K562 (cell line): Measurements from ENCODE around the gene NTSR1. TPM values are rescaled to one million over a fixed set of nuclear protein-coding genes. Genes with fewer than 3 reads are reported as not detected.

Source experiments
- ATAC-seq: fragments of 200-7000 bp; cut with Tn5 transposase; 3 replicates; pipeline ENCODE4 v1.9.1; 2020; ENCODE audit warnings: moderate library complexity
- BruUV-seq: library from RNA; stranded (reverse); fragments of 400-500 nt; replicated peaks from 2 replicates; lab custom pipeline; 2021; lab: Mats Ljungman, UMichigan
- CTCF ChIA-PET: fragments of 300-600 bp; formaldehyde crosslinking; extraction: SDS; loops from one replicate; lab custom pipeline; 2021; ENCODE audit warnings: low intra/inter-chr PET ratio; lab: Yijun Ruan, JAX
- POLR2A ChIA-PET: fragments of 300-600, 350-650 bp; sonication (Branson Sonifier 250); formaldehyde crosslinking; extraction: SDS; loops from one replicate; lab custom pipeline; 2021; ENCODE audit warnings: antibody characterized with exemption, inconsistent platforms; lab: Yijun Ruan, JAX
- DNase-seq, 4 experiments: peaks; one replicate each; pipeline versions ENCODE4 v3.0.0 to v3.0.0-alpha.2; 2011 to 2018; ENCODE audit warnings: low spot score in 3 of 4, mixed read lengths in 3 of 4; ENCODE audit errors: extremely low read depth in 1 of 4
- FAIRE-seq: peaks from 2 replicates; lab custom pipeline; 2011; peaks lifted over from hg19 to GRCh38; lab: Jason Lieb, UNC
- H2AFZ ChIP-seq: 2 replicates; pipeline ENCODE4 v1.6.0; 2011; ENCODE audit warnings: low read depth, low read length, control low read depth, inconsistent platforms
- H3K27ac ChIP-seq: fragments of 200-600 bp; 3 replicates; pipeline ENCODE4 v1.8.0; 2011; ENCODE audit warnings: low read depth, mild to moderate bottlenecking, control low read depth, inconsistent platforms, low read length, moderate library complexity, mixed read lengths; ENCODE audit errors: extremely low read depth
- H3K27me3 ChIP-seq, 2 experiments: fragments of 300-600 bp in 1 of 2; 2 replicates in 1 of 2; 3 replicates in 1 of 2; pipeline versions ENCODE4 v1.6.0 to v1.8.0; 2011; ENCODE audit warnings: inconsistent platforms in 2 of 2, low read length in 2 of 2, mild to moderate bottlenecking in 1 of 2, mixed read lengths in 1 of 2, moderate library complexity in 1 of 2; ENCODE audit not compliant: control insufficient read depth in 2 of 2, insufficient read depth in 2 of 2
- H3K36me3 ChIP-seq: fragments of 300-600 bp; 3 replicates; pipeline ENCODE4 v1.8.0; 2011; ENCODE audit warnings: mild to moderate bottlenecking, low read length, inconsistent platforms; ENCODE audit not compliant: control insufficient read depth, insufficient read depth
- H3K4me1 ChIP-seq, 2 experiments: fragments of 200-600 bp in 1 of 2; replicated peaks in 1 of 2; 2 replicates in 1 of 2; 3 replicates in 1 of 2; pipeline versions ENCODE4 v1.5.1 to v1.8.0; 2011; ENCODE audit warnings: inconsistent platforms in 2 of 2, low read length in 2 of 2, mild to moderate bottlenecking in 1 of 2, mixed read lengths in 1 of 2, moderate library complexity in 1 of 2; ENCODE audit not compliant: control insufficient read depth in 2 of 2, insufficient read depth in 2 of 2
- H3K4me2 ChIP-seq: 2 replicates; pipeline ENCODE4 v1.6.1; 2011; ENCODE audit warnings: low read length, control low read depth, inconsistent platforms, mixed read lengths; ENCODE audit not compliant: insufficient read depth
- H3K4me3 ChIP-seq: fragments of 200-600 bp; sonication (generic), shearing (Covaris generic); 2 replicates; pipeline ENCODE4 v1.5.1; 2016; ENCODE audit warnings: control low read depth, inconsistent platforms
- H3K79me2 ChIP-seq: fragments of 200-600 bp; 3 replicates; pipeline ENCODE4 v1.8.0; 2011; ENCODE audit warnings: low read length, inconsistent platforms; ENCODE audit not compliant: control insufficient read depth, insufficient read depth
- H3K9ac ChIP-seq, 2 experiments: 2 replicates each; pipeline versions ENCODE4 v1.6.0 to v1.6.1; 2011; ENCODE audit warnings: low read depth in 2 of 2, low read length in 2 of 2, control low read depth in 1 of 2, inconsistent platforms in 1 of 2, mild to moderate bottlenecking in 1 of 2, mixed read lengths in 1 of 2; ENCODE audit not compliant: insufficient read depth in 1 of 2
- H3K9me1 ChIP-seq: one replicate; pipeline ENCODE4 v1.6.0; 2011; ENCODE audit warnings: inconsistent platforms, mild to moderate bottlenecking, low read length, moderate library complexity; ENCODE audit not compliant: control insufficient read depth, insufficient read depth
- H3K9me3 ChIP-seq: replicated peaks from 2 replicates; pipeline ENCODE4 v1.5.1; 2011; ENCODE audit warnings: low read depth, low read length, inconsistent platforms; ENCODE audit not compliant: control insufficient read depth, insufficient read depth
- H4K20me1 ChIP-seq: replicated peaks from 2 replicates; pipeline ENCODE4 v1.6.1; 2011; ENCODE audit warnings: low read length, inconsistent platforms, mixed read lengths; ENCODE audit not compliant: control insufficient read depth, insufficient read depth
- ARID1B ChIP-seq: fragments of 450-650 bp; IDR thresholded peaks from 2 replicates; pipeline ENCODE4 v1.6.1; 2016; ENCODE audit warnings: antibody characterized with exemption, mild to moderate bottlenecking, inconsistent platforms
- BCL6 ChIP-seq: fragments of 250-450 bp; sonication (Bioruptor Pico); IDR thresholded peaks from 2 replicates; pipeline ENCODE4 v1.4.0; 2020
- FOS ChIP-seq: IDR thresholded peaks from 3 replicates; pipeline ENCODE4 v1.6.1; 2011; ENCODE audit not compliant: insufficient read length; ENCODE audit errors: extremely low read depth
- HLTF ChIP-seq: fragments of 450-650 bp; IDR thresholded peaks from 2 replicates; pipeline ENCODE4 v1.6.1; 2016
- KAT2B ChIP-seq: IDR thresholded peaks from one replicate; pipeline ENCODE4 v1.6.1; 2012; ENCODE audit warnings: low read depth, mild to moderate bottlenecking, control low read depth, inconsistent platforms, low read length, moderate library complexity
- LEF1 ChIP-seq: fragments of 450-650 bp; IDR thresholded peaks from 2 replicates; pipeline ENCODE4 v1.6.1; 2016; ENCODE audit warnings: mild to moderate bottlenecking
- MAX ChIP-seq: sonication (generic); formaldehyde crosslinking; IDR thresholded peaks from 2 replicates; pipeline ENCODE4 v1.9.0; 2022; ENCODE audit warnings: mild to moderate bottlenecking, missing genetic modification reagents
- MLLT1 ChIP-seq, 2 experiments: fragments of 450-650 bp; IDR thresholded peaks; 2 replicates each; pipeline ENCODE4 v1.6.1; 2016
- MYC ChIP-seq, 2 experiments: fragments of 250-450 bp in 1 of 2; sonication (Bioruptor Pico) in 1 of 2; IDR thresholded peaks; 2 replicates each; pipeline versions ENCODE4 v1.5.1 to v1.6.1; 2012 to 2021; ENCODE audit warnings: low read depth in 2 of 2, borderline replicate concordance in 1 of 2, improper control_type of control experiment in 1 of 2, low read length in 1 of 2, mild to moderate bottlenecking in 1 of 2, moderate library complexity in 1 of 2
- RBM34 ChIP-seq: fragments of 200-400 bp; formaldehyde crosslinking; IDR thresholded peaks from 2 replicates; pipeline ENCODE4 v1.6.1; 2018; ENCODE audit warnings: low read length, borderline replicate concordance; ENCODE audit not compliant: insufficient read depth
- WHSC1 ChIP-seq: IDR thresholded peaks from one replicate; pipeline ENCODE4 v1.6.1; 2012; ENCODE audit warnings: low read length, control low read depth, inconsistent platforms
- ZBTB34 ChIP-seq: fragments of 250-450 bp; sonication (Bioruptor Pico); IDR thresholded peaks from 2 replicates; pipeline ENCODE4 v1.8.0; 2021; ENCODE audit warnings: mild to moderate bottlenecking, moderate library complexity
- ZNF197 ChIP-seq: fragments of 200-800 bp; sonication (Bioruptor generic); IDR thresholded peaks from 2 replicates; pipeline ENCODE4 v1.6.1; 2016; ENCODE audit warnings: low read depth, missing genetic modification characterization, missing compliant biosample characterization
- ZNF668 ChIP-seq: fragments of 250-450 bp; sonication (Bioruptor Pico); IDR thresholded peaks from 2 replicates; pipeline ENCODE4 v1.8.0; 2022; ENCODE audit warnings: mild to moderate bottlenecking, inconsistent platforms
- WGBS: fragments of 100-300 bp; shearing (Covaris generic); methylation state at CpG from one replicate; pipeline ENCODE4 v1.1.6; 2016; ENCODE audit warnings: low coverage, mixed read lengths; ENCODE audit not compliant: insufficient coverage; ENCODE audit errors: missing lambda C conversion rate; 5-methylcytosine and 5-hydroxymethylcytosine counted together
- in situ Hi-C: fragments of 300-500 bp; cut with MboI; formaldehyde crosslinking; loops from 4 replicates; pipeline ENCODE4 v1.15.0; 2018; ENCODE audit warnings: inconsistent platforms, mixed read lengths
- intact Hi-C: fragments of 100-400 bp; cut with micrococcal nuclease; formaldehyde crosslinking; loops from 2 replicates; pipeline ENCODE4 v1.14.2; 2022
- polyA plus RNA-seq, 8 experiments: library from polyadenylated mRNA; depleted of rRNA in 4 of 8; stranded (reverse) in 5 of 8; unstranded in 3 of 8; fragments of >200 nt; fragmentation: Nextera tagmentation in 2 of 8; fragmentation: Illumina TruSeq in 1 of 8; extraction: Ambion mirVana in 2 of 8; extraction: Trizol in 1 of 8; gene quantifications; 2 replicates each; pipeline versions ENCODE4 v1.2.1 to v1.2.3, GENCODE V29; 2011 to 2014; ENCODE audit warnings: inconsistent platforms in 1 of 8, missing spikeins in 1 of 8
- total RNA-seq, 7 experiments: library from RNA; depleted of rRNA in 6 of 7; stranded (reverse); fragments of >200 nt in 6 of 7; fragmentation: Illumina TruSeq in 2 of 7; extraction: Trizol in 2 of 7; gene quantifications; 2 replicates each; pipeline versions ENCODE4 v1.2.1 to v1.2.3, GENCODE V29; 2011 to 2021; ENCODE audit warnings: low replicate concordance in 1 of 7

Gene NTSR1
- total and polyA plus RNA-seq, 9 of the 15 experiments (the other 6 are each of a cell fraction or from before 2014, with no cell fraction given): 0.04 to 0.40 (median 0.13) TPM; not detected in 3

GRCh38 chr20:62665153-62665754, 43.4 kb upstream of the NTSR1 start:
- H3K4me2 ChIP-seq: no peak overlapping the region
- BruUV-seq: no TSS peak
- POLR2A ChIA-PET: interaction anchor here (0.6 kb wide), 1 partner anchor 764 kb away, joined by 4 read pairs; no protein-coding TSS in a partner anchor
- no peak overlapping the region for H3K27ac ChIP-seq
- peaks cover 47% of the 10 kb centered on the region; the same call in 2 of the 3 replicates for H3K36me3 ChIP-seq
- intact Hi-C loops (loop anchor here (5.0 kb wide), 1 partner anchor 142 kb away; no protein-coding TSS in a partner anchor), in situ Hi-C loops (loop anchor here (5.0 kb wide), 1 partner anchor 127 kb away; no protein-coding TSS in a partner anchor)
- H3K4me3 ChIP-seq: no peak overlapping the region
- H2AFZ ChIP-seq: no peak overlapping the region
- no peak overlapping the region; a peak in 1 of 4 replicates for H3K9ac ChIP-seq
- WGBS: 96% methylated on average over 11 of the region's 12 CpGs
- H3K9me1 ChIP-seq: no peaks in the 10 kb centered on the region
- no peak for TF ChIP-seq ZNF668 (CRISPR knock-in tag)
- TF ChIP-seq FOS: no peak
- no peak for TF ChIP-seq MYC (IDR thresholded peaks at IDR 0.05; ENCODE audit: low read depth, low read length)
- no peak for TF ChIP-seq MYC (CRISPR knock-in tag; IDR thresholded peaks at IDR 0.05; ENCODE audit: borderline replicate concordance, low read depth)
- TF ChIP-seq HLTF: no peak
- no peak for TF ChIP-seq KAT2B
- TF ChIP-seq ZNF197 (CRISPR knock-in tag): no peak
- no peak for TF ChIP-seq RBM34
- no peak for TF ChIP-seq ZBTB34
- TF ChIP-seq WHSC1: no peak
- no peak for TF ChIP-seq BCL6 (CRISPR knock-in tag)
- no peak for TF ChIP-seq ARID1B
- TF ChIP-seq MLLT1 (IDR thresholded peaks at IDR 0.05): no peak
- no peak for TF ChIP-seq MAX (CRISPR knock-in tag)
- no peak for TF ChIP-seq LEF1
- CTCF ChIA-PET: no interaction called here
- H3K4me1 ChIP-seq: peaks cover 0 to 38% of the 10 kb centered on the region in 2 experiments; a peak in 2 of 5 replicates
- FAIRE-seq (no peak), DNase-seq (no peak), ATAC-seq (no peak)
- H3K27me3 ChIP-seq: no peaks in the 10 kb centered on the region
- no peaks in the 10 kb centered on the region for H3K9me3 ChIP-seq
- H4K20me1 ChIP-seq: no peaks in the 10 kb centered on the region; the same call in 1 of the 2 replicates
- H3K79me2 ChIP-seq: no peaks in the 10 kb centered on the region
